GM23338 (cell line): ENCODE data around the gene OCA2. TPM values are rescaled to one million over a fixed set of nuclear protein-coding genes. Genes with fewer than 3 reads are reported as not detected.

Experiments
- ATAC-seq: fragments of 200-7000 bp; cut with Tn5 transposase; 3 replicates; pipeline ENCODE4 v1.9.1; 2020
- DNase-seq: peaks from one replicate; pipeline ENCODE4 v3.0.0-alpha.2; 2015; ENCODE audit warnings: low spot score
- H2AFZ ChIP-seq: fragments of 200-600 bp; sonication (generic); 2 replicates; pipeline ENCODE4 v1.8.0; 2016; ENCODE audit warnings: antibody characterized with exemption, mild to moderate bottlenecking, moderate library complexity
- H3F3A ChIP-seq: fragments of 200-600 bp; sonication (generic); replicated peaks from 2 replicates; pipeline ENCODE4 v1.8.0; 2017; ENCODE audit warnings: antibody characterized with exemption, mixed run types, low read depth
- H3K27ac ChIP-seq: fragments of 200-600 bp; sonication (generic); 2 replicates; pipeline ENCODE4 v1.6.1; 2016; ENCODE audit warnings: low read depth
- H3K27me3 ChIP-seq: fragments of 200-600 bp; sonication (generic); 2 replicates; pipeline ENCODE4 v1.8.0; 2016; ENCODE audit warnings: mild to moderate bottlenecking, mixed run types, moderate library complexity; ENCODE audit not compliant: insufficient read depth
- H3K36me3 ChIP-seq: fragments of 200-600 bp; sonication (generic); 2 replicates; pipeline ENCODE4 v1.8.0; 2016; ENCODE audit warnings: mild to moderate bottlenecking; ENCODE audit not compliant: insufficient read depth
- H3K4me1 ChIP-seq: fragments of 200-600 bp; sonication (generic); 2 replicates; pipeline ENCODE4 v1.8.0; 2016; ENCODE audit warnings: mild to moderate bottlenecking, moderate library complexity; ENCODE audit not compliant: insufficient read depth
- H3K4me2 ChIP-seq: fragments of 200-600 bp; sonication (generic); 2 replicates; pipeline ENCODE4 v1.7.1; 2017; ENCODE audit warnings: mixed run types
- H3K4me3 ChIP-seq: fragments of 200-600 bp; sonication (generic); 2 replicates; pipeline ENCODE4 v1.6.1; 2016; ENCODE audit warnings: mixed run types
- H3K79me2 ChIP-seq: fragments of 200-600 bp; sonication (generic); replicated peaks from 2 replicates; pipeline ENCODE4 v1.8.0; 2017; ENCODE audit warnings: mild to moderate bottlenecking; ENCODE audit not compliant: insufficient read depth
- H3K9me2 ChIP-seq: fragments of 200-600 bp; sonication (generic); 2 replicates; pipeline ENCODE4 v1.8.0; 2017; ENCODE audit not compliant: insufficient read depth
- H4K20me1 ChIP-seq: fragments of 200-600 bp; sonication (generic); replicated peaks from 2 replicates; pipeline ENCODE4 v1.8.0; 2017; ENCODE audit warnings: mild to moderate bottlenecking; ENCODE audit not compliant: insufficient read depth
- H3K27ac Mint-ChIP-seq: 2 replicates; pipeline ENCODE4 v1.8.0; 2020; ENCODE audit warnings: inconsistent platforms, mild to moderate bottlenecking, moderate library complexity, mixed read lengths
- H3K27me3 Mint-ChIP-seq: 3 replicates; pipeline ENCODE4 v1.8.0; 2022; ENCODE audit warnings: low read depth, mild to moderate bottlenecking, moderate library complexity, mixed read lengths, inconsistent platforms; ENCODE audit not compliant: insufficient read depth, poor library complexity
- H3K36me3 Mint-ChIP-seq: 3 replicates; pipeline ENCODE4 v1.8.0; 2021; ENCODE audit warnings: low read depth, mild to moderate bottlenecking, inconsistent platforms, moderate library complexity, mixed read lengths
- H3K4me1 Mint-ChIP-seq: 3 replicates; pipeline ENCODE4 v1.8.0; 2020; ENCODE audit warnings: mild to moderate bottlenecking, inconsistent platforms, mixed read lengths
- H3K4me3 Mint-ChIP-seq: 3 replicates; pipeline ENCODE4 v1.8.0; 2021; ENCODE audit warnings: moderate library complexity, mild to moderate bottlenecking, inconsistent platforms, mixed read lengths
- H3K9me3 Mint-ChIP-seq: 3 replicates; pipeline ENCODE4 v1.8.0; 2020; ENCODE audit warnings: moderate library complexity, mild to moderate bottlenecking, inconsistent platforms, mixed read lengths
- CREB1 ChIP-seq: fragments of 250-450 bp; sonication (Bioruptor Pico); IDR thresholded peaks from 2 replicates; pipeline ENCODE4 v1.5.0; 2020; ENCODE audit warnings: low read depth, mild to moderate bottlenecking, moderate library complexity
- EZH2 ChIP-seq: fragments of 200-600 bp; sonication (generic); IDR thresholded peaks from one replicate; pipeline ENCODE4 v1.8.0; 2017; ENCODE audit warnings: antibody characterized with exemption, mild to moderate bottlenecking, low read depth; ENCODE audit not compliant: unreplicated experiment
- NANOG ChIP-seq: IDR thresholded peaks from 2 replicates; pipeline ENCODE4 v1.6.1; 2016; ENCODE audit warnings: antibody characterized with exemption, borderline replicate concordance
- POLR2AphosphoS5 ChIP-seq: IDR thresholded peaks from 2 replicates; pipeline ENCODE4 v1.6.1; 2016; ENCODE audit warnings: antibody characterized with exemption, low read depth
- ZNF114 ChIP-seq: fragments of 250-450 bp; sonication (Bioruptor Pico); IDR thresholded peaks from 2 replicates; pipeline ENCODE4 v1.5.0; 2020; ENCODE audit warnings: mild to moderate bottlenecking, moderate library complexity
- ZNF331 ChIP-seq: fragments of 250-450 bp; sonication (Bioruptor Pico); IDR thresholded peaks from 2 replicates; pipeline ENCODE4 v1.5.0; 2020; ENCODE audit warnings: low read depth, mild to moderate bottlenecking, moderate library complexity
- polyA plus RNA-seq: library from polyadenylated mRNA; unstranded; fragments of >200 nt; fragmentation: Nextera tagmentation; extraction: Ambion mirVana; gene quantifications from 2 replicates; pipeline ENCODE4 v1.2.1, GENCODE V29; 2016
- total RNA-seq: library from RNA; depleted of rRNA; stranded (reverse); fragments of >200 nt; shearing (Covaris generic); gene quantifications from 2 replicates; pipeline ENCODE4 v1.2.3, GENCODE V29; 2014
- TF ChIP-seq, protein P1 (sequence below): fragments of 250-450 bp; sonication (Bioruptor Pico); IDR thresholded peaks from 2 replicates; pipeline ENCODE4 v1.5.0; 2020; ENCODE audit warnings: mild to moderate bottlenecking, moderate library complexity
- TF ChIP-seq, protein P2 (sequence below), 2 experiments: fragments of 200-600 bp in 1 of 2; sonication (generic) in 1 of 2; conservative IDR thresholded peaks; 2 replicates each; pipeline versions ENCODE4 v1.5.1 to v1.6.1; 2016 to 2017; ENCODE audit warnings: antibody characterized with exemption in 2 of 2, low read depth in 2 of 2, mild to moderate bottlenecking in 2 of 2, moderate library complexity in 1 of 2
- TF ChIP-seq, protein P3 (sequence below): IDR thresholded peaks from 2 replicates; pipeline ENCODE4 v1.6.1; 2016; ENCODE audit warnings: antibody characterized with exemption

OCA2 gene
- total and polyA plus RNA-seq, 2 experiments from 2014 or later, result 0.40 to 0.69 TPM

DNA sequence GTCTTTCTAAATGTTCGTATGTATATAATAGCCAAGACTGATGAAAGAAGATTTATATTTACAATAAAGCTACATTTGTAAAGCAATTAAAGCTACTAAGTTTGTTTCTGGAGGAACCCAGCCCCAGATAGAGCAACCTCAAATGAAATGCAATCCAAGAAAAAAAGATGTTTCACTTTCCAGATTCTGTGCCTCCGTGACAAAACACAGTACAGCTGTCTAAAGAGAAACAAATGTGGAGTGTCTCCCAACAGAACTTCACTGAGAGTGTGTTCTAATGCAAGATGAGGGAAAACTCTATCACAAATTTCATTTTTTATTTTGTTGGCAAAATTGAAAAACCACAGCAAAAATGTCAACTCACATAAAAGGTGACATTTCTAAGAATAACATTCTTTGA, 317.0 kb downstream of the OCA2 start (continued):
- TF ChIP-seq, protein P1, sequence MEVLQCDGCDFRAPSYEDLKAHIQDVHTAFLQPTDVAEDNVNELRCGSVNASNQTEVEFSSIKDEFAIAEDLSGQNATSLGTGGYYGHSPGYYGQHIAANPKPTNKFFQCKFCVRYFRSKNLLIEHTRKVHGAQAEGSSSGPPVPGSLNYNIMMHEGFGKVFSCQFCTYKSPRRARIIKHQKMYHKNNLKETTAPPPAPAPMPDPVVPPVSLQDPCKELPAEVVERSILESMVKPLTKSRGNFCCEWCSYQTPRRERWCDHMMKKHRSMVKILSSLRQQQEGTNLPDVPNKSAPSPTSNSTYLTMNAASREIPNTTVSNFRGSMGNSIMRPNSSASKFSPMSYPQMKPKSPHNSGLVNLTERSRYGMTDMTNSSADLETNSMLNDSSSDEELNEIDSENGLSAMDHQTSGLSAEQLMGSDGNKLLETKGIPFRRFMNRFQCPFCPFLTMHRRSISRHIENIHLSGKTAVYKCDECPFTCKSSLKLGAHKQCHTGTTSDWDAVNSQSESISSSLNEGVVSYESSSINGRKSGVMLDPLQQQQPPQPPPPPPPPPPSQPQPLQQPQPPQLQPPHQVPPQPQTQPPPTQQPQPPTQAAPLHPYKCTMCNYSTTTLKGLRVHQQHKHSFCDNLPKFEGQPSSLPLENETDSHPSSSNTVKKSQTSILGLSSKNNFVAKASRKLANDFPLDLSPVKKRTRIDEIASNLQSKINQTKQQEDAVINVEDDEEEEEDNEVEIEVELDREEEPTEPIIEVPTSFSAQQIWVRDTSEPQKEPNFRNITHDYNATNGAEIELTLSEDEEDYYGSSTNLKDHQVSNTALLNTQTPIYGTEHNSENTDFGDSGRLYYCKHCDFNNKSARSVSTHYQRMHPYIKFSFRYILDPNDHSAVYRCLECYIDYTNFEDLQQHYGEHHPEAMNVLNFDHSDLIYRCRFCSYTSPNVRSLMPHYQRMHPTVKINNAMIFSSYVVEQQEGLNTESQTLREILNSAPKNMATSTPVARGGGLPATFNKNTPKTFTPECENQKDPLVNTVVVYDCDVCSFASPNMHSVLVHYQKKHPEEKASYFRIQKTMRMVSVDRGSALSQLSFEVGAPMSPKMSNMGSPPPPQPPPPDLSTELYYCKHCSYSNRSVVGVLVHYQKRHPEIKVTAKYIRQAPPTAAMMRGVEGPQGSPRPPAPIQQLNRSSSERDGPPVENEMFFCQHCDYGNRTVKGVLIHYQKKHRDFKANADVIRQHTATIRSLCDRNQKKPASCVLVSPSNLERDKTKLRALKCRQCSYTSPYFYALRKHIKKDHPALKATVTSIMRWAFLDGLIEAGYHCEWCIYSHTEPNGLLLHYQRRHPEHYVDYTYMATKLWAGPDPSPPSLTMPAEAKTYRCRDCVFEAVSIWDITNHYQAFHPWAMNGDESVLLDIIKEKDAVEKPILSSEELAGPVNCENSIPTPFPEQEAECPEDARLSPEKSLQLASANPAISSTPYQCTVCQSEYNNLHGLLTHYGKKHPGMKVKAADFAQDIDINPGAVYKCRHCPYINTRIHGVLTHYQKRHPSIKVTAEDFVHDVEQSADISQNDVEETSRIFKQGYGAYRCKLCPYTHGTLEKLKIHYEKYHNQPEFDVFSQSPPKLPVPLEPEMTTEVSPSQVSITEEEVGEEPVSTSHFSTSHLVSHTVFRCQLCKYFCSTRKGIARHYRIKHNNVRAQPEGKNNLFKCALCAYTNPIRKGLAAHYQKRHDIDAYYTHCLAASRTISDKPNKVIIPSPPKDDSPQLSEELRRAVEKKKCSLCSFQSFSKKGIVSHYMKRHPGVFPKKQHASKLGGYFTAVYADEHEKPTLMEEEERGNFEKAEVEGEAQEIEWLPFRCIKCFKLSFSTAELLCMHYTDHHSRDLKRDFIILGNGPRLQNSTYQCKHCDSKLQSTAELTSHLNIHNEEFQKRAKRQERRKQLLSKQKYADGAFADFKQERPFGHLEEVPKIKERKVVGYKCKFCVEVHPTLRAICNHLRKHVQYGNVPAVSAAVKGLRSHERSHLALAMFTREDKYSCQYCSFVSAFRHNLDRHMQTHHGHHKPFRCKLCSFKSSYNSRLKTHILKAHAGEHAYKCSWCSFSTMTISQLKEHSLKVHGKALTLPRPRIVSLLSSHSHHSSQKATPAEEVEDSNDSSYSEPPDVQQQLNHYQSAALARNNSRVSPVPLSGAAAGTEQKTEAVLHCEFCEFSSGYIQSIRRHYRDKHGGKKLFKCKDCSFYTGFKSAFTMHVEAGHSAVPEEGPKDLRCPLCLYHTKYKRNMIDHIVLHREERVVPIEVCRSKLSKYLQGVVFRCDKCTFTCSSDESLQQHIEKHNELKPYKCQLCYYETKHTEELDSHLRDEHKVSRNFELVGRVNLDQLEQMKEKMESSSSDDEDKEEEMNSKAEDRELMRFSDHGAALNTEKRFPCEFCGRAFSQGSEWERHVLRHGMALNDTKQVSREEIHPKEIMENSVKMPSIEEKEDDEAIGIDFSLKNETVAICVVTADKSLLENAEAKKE (CRISPR knock-in tag), result no peak
- no peak for TF ChIP-seq ZNF114 (CRISPR knock-in tag)
- TF ChIP-seq CREB1, result no peak
- no peak for TF ChIP-seq NANOG
- TF ChIP-seq ZNF331, result no peak
- TF ChIP-seq POLR2AphosphoS5, result no peak
- no peak for TF ChIP-seq EZH2

DNA sequence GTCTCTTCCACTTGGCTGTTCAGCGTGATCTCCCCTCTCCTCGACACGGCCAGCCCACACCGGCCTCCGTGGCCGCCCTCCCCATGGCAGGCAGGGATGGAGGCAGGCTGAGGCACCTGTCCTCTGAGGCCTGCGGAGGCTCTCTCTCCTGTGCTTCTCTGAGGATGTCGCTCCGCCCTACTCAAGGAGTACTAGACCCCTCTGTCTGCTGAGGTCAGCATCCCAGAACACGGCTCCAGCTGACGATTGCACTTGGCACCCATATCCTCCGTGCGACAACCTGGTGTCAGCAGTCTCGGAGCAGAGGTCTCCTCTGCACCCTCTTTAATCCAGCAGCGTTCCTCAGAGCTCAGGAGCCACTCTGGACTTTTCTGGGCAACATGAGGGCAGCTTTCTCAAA, 322.6 kb downstream of the OCA2 start:
- Histone ChIP-seq H3K4me1 (0 out of 2 replicates have a peak, but pooled peaks cover 3% of the 10 kb centered on the region), H3K4me2 (no peak overlapping the region), H3K36me3 (no peaks in the 10 kb centered on the region), H3K79me2 (no peaks in the 10 kb centered on the region), H3F3A (no peaks in the 10 kb centered on the region), H3K27ac (no peak overlapping the region), H3K4me3 (no peak overlapping the region), H4K20me1 (no peaks in the 10 kb centered on the region), H3K27me3 (no peaks in the 10 kb centered on the region), H3K9me2 (no peaks in the 10 kb centered on the region), H2AFZ (no peak overlapping the region)
- Mint-ChIP-seq H3K4me3 (no peak overlapping the region), H3K27me3 (peaks cover 1% of the 10 kb centered on the region), H3K9me3 (no peaks in the 10 kb centered on the region), H3K27ac (no peak overlapping the region), H3K36me3 (no peaks in the 10 kb centered on the region), H3K4me1 (no peaks in the 10 kb centered on the region)
- DNase-seq, result no peak
- no peak for ATAC-seq
- TF ChIP-seq, protein P2, sequence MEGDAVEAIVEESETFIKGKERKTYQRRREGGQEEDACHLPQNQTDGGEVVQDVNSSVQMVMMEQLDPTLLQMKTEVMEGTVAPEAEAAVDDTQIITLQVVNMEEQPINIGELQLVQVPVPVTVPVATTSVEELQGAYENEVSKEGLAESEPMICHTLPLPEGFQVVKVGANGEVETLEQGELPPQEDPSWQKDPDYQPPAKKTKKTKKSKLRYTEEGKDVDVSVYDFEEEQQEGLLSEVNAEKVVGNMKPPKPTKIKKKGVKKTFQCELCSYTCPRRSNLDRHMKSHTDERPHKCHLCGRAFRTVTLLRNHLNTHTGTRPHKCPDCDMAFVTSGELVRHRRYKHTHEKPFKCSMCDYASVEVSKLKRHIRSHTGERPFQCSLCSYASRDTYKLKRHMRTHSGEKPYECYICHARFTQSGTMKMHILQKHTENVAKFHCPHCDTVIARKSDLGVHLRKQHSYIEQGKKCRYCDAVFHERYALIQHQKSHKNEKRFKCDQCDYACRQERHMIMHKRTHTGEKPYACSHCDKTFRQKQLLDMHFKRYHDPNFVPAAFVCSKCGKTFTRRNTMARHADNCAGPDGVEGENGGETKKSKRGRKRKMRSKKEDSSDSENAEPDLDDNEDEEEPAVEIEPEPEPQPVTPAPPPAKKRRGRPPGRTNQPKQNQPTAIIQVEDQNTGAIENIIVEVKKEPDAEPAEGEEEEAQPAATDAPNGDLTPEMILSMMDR (conservative IDR thresholded peaks at IDR 0.05; ENCODE audit: low read depth in 2 of 2), result no peak
- TF ChIP-seq ZNF114 (CRISPR knock-in tag), result no peak
- TF ChIP-seq, protein P3, sequence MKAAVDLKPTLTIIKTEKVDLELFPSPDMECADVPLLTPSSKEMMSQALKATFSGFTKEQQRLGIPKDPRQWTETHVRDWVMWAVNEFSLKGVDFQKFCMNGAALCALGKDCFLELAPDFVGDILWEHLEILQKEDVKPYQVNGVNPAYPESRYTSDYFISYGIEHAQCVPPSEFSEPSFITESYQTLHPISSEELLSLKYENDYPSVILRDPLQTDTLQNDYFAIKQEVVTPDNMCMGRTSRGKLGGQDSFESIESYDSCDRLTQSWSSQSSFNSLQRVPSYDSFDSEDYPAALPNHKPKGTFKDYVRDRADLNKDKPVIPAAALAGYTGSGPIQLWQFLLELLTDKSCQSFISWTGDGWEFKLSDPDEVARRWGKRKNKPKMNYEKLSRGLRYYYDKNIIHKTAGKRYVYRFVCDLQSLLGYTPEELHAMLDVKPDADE, result no peak
